Kidney epithelial cell (primary cell): ENCODE measurements around the gene NUMBL. TPM values are rescaled to one million over a fixed set of nuclear protein-coding genes. Genes with fewer than 3 reads are reported as not detected.

Source experiments
- DNase-seq: peaks from one replicate; pipeline ENCODE4 v3.0.0-alpha.2; 2010; ENCODE audit warnings: low read depth
- H3K27me3 ChIP-seq: 2 replicates; pipeline ENCODE4 v1.6.0; 2011; ENCODE audit warnings: low read length; ENCODE audit not compliant: control insufficient read depth, insufficient read depth
- H3K36me3 ChIP-seq: 2 replicates; pipeline ENCODE4 v1.5.1; 2011; ENCODE audit warnings: low read length; ENCODE audit not compliant: control insufficient read depth, insufficient read depth
- H3K4me3 ChIP-seq: 2 replicates; pipeline ENCODE4 v1.5.1; 2011; ENCODE audit warnings: low read depth, mild to moderate bottlenecking, control low read depth, low read length
- CTCF ChIP-seq: IDR thresholded peaks from 2 replicates; pipeline ENCODE4 v1.5.1; 2011; ENCODE audit warnings: mild to moderate bottlenecking, moderate library complexity, low read length, control low read depth, inconsistent platforms; ENCODE audit not compliant: insufficient read depth, poor library complexity, severe bottlenecking
- total RNA-seq: library from RNA; depleted of rRNA; stranded (reverse); fragments of >200 nt; gene quantifications from 2 replicates; pipeline ENCODE4 v1.2.3, GENCODE V29; 2015

The NUMBL gene
- total RNA-seq, 1 donor from 2014 or later: 20.0 TPM

- DNase-seq: no peak
- TF ChIP-seq CTCF: no peak
- Histone ChIP-seq H3K27me3 (no peaks in the 10 kb centered on the region), H3K4me3 (no peak overlapping the region), H3K36me3 (no peaks in the 10 kb centered on the region)
These were observed 12.7 kb upstream of the NUMBL start for GRCh38 chr19:40703029-40703755.

GRCh38 chr19:40702337-40703012 lies 12.0 kb upstream of the NUMBL start:
- H3K36me3 ChIP-seq: no peaks in the 10 kb centered on the region
- DNase-seq: no peak
- peak; percentile 75 for TF ChIP-seq CTCF
- no peak overlapping the region for H3K4me3 ChIP-seq
- no peaks in the 10 kb centered on the region for H3K27me3 ChIP-seq

DNA sequence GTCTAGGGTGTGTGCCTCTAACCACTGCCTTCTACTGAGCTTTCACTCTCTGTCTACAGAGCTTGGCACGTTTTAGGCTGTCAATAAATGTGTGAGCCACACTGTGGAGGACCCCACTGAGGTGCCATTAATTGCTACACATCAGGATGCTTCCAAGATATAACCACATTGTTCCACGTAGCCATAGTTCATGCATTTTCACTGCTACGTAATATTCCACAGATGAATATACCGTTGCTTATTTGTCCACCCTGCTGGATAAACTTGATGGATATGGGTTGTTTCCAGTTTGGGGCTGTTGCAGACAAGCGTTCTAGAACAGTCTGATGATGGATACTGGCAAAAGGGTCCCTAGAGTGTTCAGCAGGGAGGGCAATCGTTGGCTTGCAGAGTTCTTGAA lies 11.3 kb upstream of the NUMBL start:
- no peak for TF ChIP-seq CTCF
- Histone ChIP-seq H3K36me3 (no peaks in the 10 kb centered on the region), H3K4me3 (no peak overlapping the region), H3K27me3 (no peaks in the 10 kb centered on the region)
- DNase-seq: no peak

- DNase-seq: no peak
- no peak overlapping the region for H3K4me3 ChIP-seq
- no peaks in the 10 kb centered on the region for H3K36me3 ChIP-seq
- TF ChIP-seq CTCF: no peak
- H3K27me3 ChIP-seq: no peaks in the 10 kb centered on the region
These were observed 9.6 kb upstream of the NUMBL start for GRCh38 chr19:40700083-40700482.

DNA sequence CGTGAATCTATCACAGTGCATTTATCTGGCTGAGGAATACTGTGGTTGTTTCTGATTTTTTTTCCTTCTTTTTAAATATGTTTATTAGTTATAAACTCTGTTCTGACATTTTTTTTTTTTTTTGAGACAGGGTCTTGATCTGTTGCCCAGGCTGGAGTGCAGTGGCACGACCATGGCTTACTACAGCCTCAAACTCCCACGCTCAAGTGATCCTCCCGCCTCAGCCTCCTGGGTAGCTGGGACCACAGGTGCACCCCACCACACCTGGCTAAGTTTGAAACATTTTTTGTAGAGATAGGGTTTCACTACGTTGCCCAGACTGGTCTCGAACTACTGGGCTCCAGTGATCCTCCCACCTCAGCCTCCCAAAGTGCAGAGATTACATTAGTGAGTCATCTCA lies 6.6 kb upstream of the NUMBL start:
- TF ChIP-seq CTCF: no peak
- DNase-seq: no peak
- peaks cover 1% of the 10 kb centered on the region for H3K36me3 ChIP-seq
- no peaks in the 10 kb centered on the region for H3K27me3 ChIP-seq
- H3K4me3 ChIP-seq: no peak overlapping the region

DNA sequence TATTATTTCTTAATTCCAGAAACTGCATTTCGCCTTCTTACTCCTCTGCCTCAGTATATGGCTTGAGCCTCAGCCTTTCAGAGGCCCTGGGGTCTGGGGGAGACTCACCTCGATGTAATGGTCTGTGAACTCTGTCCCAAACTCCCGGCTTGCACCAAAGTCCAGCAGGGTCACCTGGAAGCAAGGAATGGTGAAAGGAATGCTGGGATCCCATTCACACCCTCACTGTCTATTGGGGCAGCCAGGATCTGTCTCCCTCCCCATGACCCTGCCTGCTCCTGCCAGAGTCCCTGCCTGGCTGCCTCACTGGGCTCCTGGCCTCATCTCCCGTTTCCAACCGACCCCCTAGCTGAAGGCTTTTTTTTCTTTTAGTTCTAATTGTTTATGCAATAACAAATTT lies 5.4 kb upstream of the NUMBL start:
- peaks cover 1% of the 10 kb centered on the region for H3K36me3 ChIP-seq
- no peaks in the 10 kb centered on the region for H3K27me3 ChIP-seq
- H3K4me3 ChIP-seq: no peak overlapping the region
- TF ChIP-seq CTCF: no peak
- no peak for DNase-seq
